ENCODE data around the gene TNNC1. TPM values are rescaled to one million over a fixed set of nuclear protein-coding genes. Genes with fewer than 3 reads are reported as not detected.

The TNNC1 gene
- polyA plus RNA-seq (2013, experiment 1 of 2), result 7.0 TPM
- polyA plus RNA-seq (2013, experiment 2 of 2), result 6.0 TPM

- 58% methylated on average over 16 of the region's 16 CpGs for WGBS
- peaks cover 15% of the 10 kb centered on the region for H3K36me3 ChIP-seq (ENCODE audit: insufficient read depth, low read length)
- H3K4me3 ChIP-seq (ENCODE audit: low read length), result peak within 1 kb of the TSS; percentile 51; the same call in 1 of the 2 replicates
- no peak within 1 kb of the TSS; the same call in 1 of the 2 replicates for H3K27ac ChIP-seq (ENCODE audit: low read depth, low read length)
- H3K9ac ChIP-seq (ENCODE audit: low read depth, low read length), result no peak within 1 kb of the TSS
- no peaks in the 10 kb centered on the region for H3K9me3 ChIP-seq (ENCODE audit: insufficient read depth, low read depth, low read length)
- no peaks in the 10 kb centered on the region for H3K27me3 ChIP-seq (ENCODE audit: insufficient read depth, low read length)
- peaks cover 26% of the 10 kb centered on the region for H3K4me1 ChIP-seq (ENCODE audit: insufficient read depth, low read length)
Observed at GRCh38 chr3:52453496-52454249, at the start of gene TNNC1. TNNC1 (minus strand) TSS chr3:52454041; CDS start chr3:52454015, 26 bp downstream.

- Histone ChIP-seq H3K9me3 (ENCODE audit: insufficient read depth, low read depth, low read length) (no peaks in the 10 kb centered on the region), H3K4me3 (ENCODE audit: low read length) (no peak overlapping the region), H3K27me3 (ENCODE audit: insufficient read depth, low read length) (no peaks in the 10 kb centered on the region), H3K9ac (ENCODE audit: low read depth, low read length) (no peak overlapping the region), H3K36me3 (ENCODE audit: insufficient read depth, low read length) (no peaks in the 10 kb centered on the region), H3K27ac (ENCODE audit: low read depth, low read length) (no peak overlapping the region), H3K4me1 (ENCODE audit: insufficient read depth, low read length) (no peaks in the 10 kb centered on the region)
- WGBS, result 93% methylated on average over 11 of the region's 11 CpGs
Observed at GRCh38 chr3:52502808-52503350, 49.0 kb upstream of the TNNC1 start.

GRCh38 chr3:52502001-52502400 lies 48.2 kb upstream of the TNNC1 start:
- H3K4me3 ChIP-seq (ENCODE audit: low read length), result no peak overlapping the region
- H3K4me1 ChIP-seq (ENCODE audit: insufficient read depth, low read length), result no peaks in the 10 kb centered on the region
- no peaks in the 10 kb centered on the region for H3K27me3 ChIP-seq (ENCODE audit: insufficient read depth, low read length)
- H3K9me3 ChIP-seq (ENCODE audit: insufficient read depth, low read depth, low read length), result no peaks in the 10 kb centered on the region
- H3K36me3 ChIP-seq (ENCODE audit: insufficient read depth, low read length), result no peaks in the 10 kb centered on the region
- H3K9ac ChIP-seq (ENCODE audit: low read depth, low read length), result no peak overlapping the region
- no peak overlapping the region for H3K27ac ChIP-seq (ENCODE audit: low read depth, low read length)
- WGBS, result 92% methylated on average over 11 of the region's 11 CpGs

- Histone ChIP-seq H3K4me1 (ENCODE audit: insufficient read depth, low read length) (no peaks in the 10 kb centered on the region), H3K9me3 (ENCODE audit: insufficient read depth, low read depth, low read length) (no peaks in the 10 kb centered on the region)
Observed at GRCh38 chr3:52501046-52501445, 47.2 kb upstream of the TNNC1 start.

GRCh38 chr3:52498137-52499054 lies 44.6 kb upstream of the TNNC1 start:
- no peaks in the 10 kb centered on the region for H3K27me3 ChIP-seq (ENCODE audit: insufficient read depth, low read length)
- no peak overlapping the region for H3K4me3 ChIP-seq (ENCODE audit: low read length)
- H3K9me3 ChIP-seq (ENCODE audit: insufficient read depth, low read depth, low read length), result no peaks in the 10 kb centered on the region
- H3K27ac ChIP-seq (ENCODE audit: low read depth, low read length), result no peak overlapping the region
- no peaks in the 10 kb centered on the region for H3K36me3 ChIP-seq (ENCODE audit: insufficient read depth, low read length)
- no peaks in the 10 kb centered on the region for H3K4me1 ChIP-seq (ENCODE audit: insufficient read depth, low read length)
- WGBS, result 93% methylated on average over 24 of the region's 24 CpGs
- no peak overlapping the region for H3K9ac ChIP-seq (ENCODE audit: low read depth, low read length)

More at GRCh38 chr3:52501046-52501445, 47.2 kb upstream of the TNNC1 start:
- WGBS, result 91% methylated on average over 11 of the region's 11 CpGs
- Histone ChIP-seq H3K4me3 (ENCODE audit: low read length) (no peak overlapping the region), H3K27me3 (ENCODE audit: insufficient read depth, low read length) (no peaks in the 10 kb centered on the region), H3K27ac (ENCODE audit: low read depth, low read length) (no peak overlapping the region), H3K9ac (ENCODE audit: low read depth, low read length) (no peak overlapping the region), H3K36me3 (ENCODE audit: insufficient read depth, low read length) (no peaks in the 10 kb centered on the region)

GRCh38 chr3:52495777-52496602 lies 42.1 kb upstream of the TNNC1 start:
- no peak overlapping the region for H3K27ac ChIP-seq (ENCODE audit: low read depth, low read length)
- H3K36me3 ChIP-seq (ENCODE audit: insufficient read depth, low read length), result peaks cover 19% of the 10 kb centered on the region
- H3K9me3 ChIP-seq (ENCODE audit: insufficient read depth, low read depth, low read length), result no peaks in the 10 kb centered on the region
- no peak overlapping the region for H3K9ac ChIP-seq (ENCODE audit: low read depth, low read length)
- no peaks in the 10 kb centered on the region for H3K27me3 ChIP-seq (ENCODE audit: insufficient read depth, low read length)
- 90% methylated on average over 16 of the region's 16 CpGs for WGBS
- no peaks in the 10 kb centered on the region for H3K4me1 ChIP-seq (ENCODE audit: insufficient read depth, low read length)
- H3K4me3 ChIP-seq (ENCODE audit: low read length), result no peak overlapping the region

- H3K9ac ChIP-seq (ENCODE audit: low read depth, low read length), result no peak within 1 kb of the TSS
- no peak within 1 kb of the TSS for H3K4me3 ChIP-seq (ENCODE audit: low read length)
- 86% methylated on average over 25 of the region's 25 CpGs for WGBS
- H3K9me3 ChIP-seq (ENCODE audit: insufficient read depth, low read depth, low read length), result no peaks in the 10 kb centered on the region
- H3K36me3 ChIP-seq (ENCODE audit: insufficient read depth, low read length), result peaks cover 29% of the 10 kb centered on the region
- no peak within 1 kb of the TSS for H3K27ac ChIP-seq (ENCODE audit: low read depth, low read length)
- H3K27me3 ChIP-seq (ENCODE audit: insufficient read depth, low read length), result no peaks in the 10 kb centered on the region
- H3K4me1 ChIP-seq (ENCODE audit: insufficient read depth, low read length), result no peaks in the 10 kb centered on the region
Observed at GRCh38 chr3:52494886-52495495, 41.1 kb upstream of the TNNC1 start, which contains the start of gene STAB1. STAB1 (plus strand) TSS chr3:52495338; CDS start chr3:52495414, 76 bp downstream.

- H3K27me3 ChIP-seq (ENCODE audit: insufficient read depth, low read length), result no peaks in the 10 kb centered on the region
- WGBS, result 91% methylated on average over 7 of the region's 7 CpGs
- H3K4me1 ChIP-seq (ENCODE audit: insufficient read depth, low read length), result no peaks in the 10 kb centered on the region
Observed at GRCh38 chr3:52494445-52494844, 40.6 kb upstream of the TNNC1 start.

GRCh38 chr3:52493232-52494017 lies 39.6 kb upstream of the TNNC1 start:
- no peak overlapping the region for H3K4me3 ChIP-seq (ENCODE audit: low read length)
- H3K4me1 ChIP-seq (ENCODE audit: insufficient read depth, low read length), result no peaks in the 10 kb centered on the region
- no peaks in the 10 kb centered on the region for H3K9me3 ChIP-seq (ENCODE audit: insufficient read depth, low read depth, low read length)
- no peak overlapping the region for H3K27ac ChIP-seq (ENCODE audit: low read depth, low read length)
- no peaks in the 10 kb centered on the region for H3K27me3 ChIP-seq (ENCODE audit: insufficient read depth, low read length)
- H3K9ac ChIP-seq (ENCODE audit: low read depth, low read length), result no peak overlapping the region
- WGBS, result 95% methylated on average over 7 of the region's 7 CpGs
- H3K36me3 ChIP-seq (ENCODE audit: insufficient read depth, low read length), result peaks cover 43% of the 10 kb centered on the region

More at GRCh38 chr3:52494445-52494844, 40.6 kb upstream of the TNNC1 start:
- Histone ChIP-seq H3K4me3 (ENCODE audit: low read length) (no peak overlapping the region), H3K27ac (ENCODE audit: low read depth, low read length) (no peak overlapping the region), H3K9me3 (ENCODE audit: insufficient read depth, low read depth, low read length) (no peaks in the 10 kb centered on the region), H3K9ac (ENCODE audit: low read depth, low read length) (no peak overlapping the region), H3K36me3 (ENCODE audit: insufficient read depth, low read length) (peaks cover 35% of the 10 kb centered on the region)

Measured in HUES64 (cell line).